Measurements from ENCODE around the gene CORT.
"Not testable (repeated sequence)": the region's sequence is repeated elsewhere in the genome, so short reads cannot be mapped to it uniquely, and the experiment has no call there.

Gene CORT

DNA sequence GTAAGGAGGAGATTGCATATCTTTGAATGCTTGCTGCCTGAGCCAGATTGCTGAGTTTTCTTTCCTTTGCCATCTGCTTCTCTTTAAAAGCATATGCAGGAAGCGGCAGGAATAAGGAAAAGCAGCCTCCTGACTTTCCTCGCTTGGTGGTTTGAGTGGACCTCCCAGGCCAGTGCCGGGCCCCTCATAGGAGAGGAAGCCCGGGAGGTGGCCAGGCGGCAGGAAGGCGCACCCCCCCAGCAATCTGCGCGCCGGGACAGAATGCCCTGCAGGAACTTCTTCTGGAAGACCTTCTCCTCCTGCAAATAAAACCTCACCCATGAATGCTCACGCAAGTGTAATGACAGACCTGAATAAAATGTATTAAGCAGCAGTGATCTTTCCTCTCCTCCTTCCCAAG, 1.5 kb downstream of the CORT start:
- no peak overlapping the region for H3K4me3 ChIP-seq (ENCODE audit: low read depth, low read length)
- TF ChIP-seq, protein P1, sequence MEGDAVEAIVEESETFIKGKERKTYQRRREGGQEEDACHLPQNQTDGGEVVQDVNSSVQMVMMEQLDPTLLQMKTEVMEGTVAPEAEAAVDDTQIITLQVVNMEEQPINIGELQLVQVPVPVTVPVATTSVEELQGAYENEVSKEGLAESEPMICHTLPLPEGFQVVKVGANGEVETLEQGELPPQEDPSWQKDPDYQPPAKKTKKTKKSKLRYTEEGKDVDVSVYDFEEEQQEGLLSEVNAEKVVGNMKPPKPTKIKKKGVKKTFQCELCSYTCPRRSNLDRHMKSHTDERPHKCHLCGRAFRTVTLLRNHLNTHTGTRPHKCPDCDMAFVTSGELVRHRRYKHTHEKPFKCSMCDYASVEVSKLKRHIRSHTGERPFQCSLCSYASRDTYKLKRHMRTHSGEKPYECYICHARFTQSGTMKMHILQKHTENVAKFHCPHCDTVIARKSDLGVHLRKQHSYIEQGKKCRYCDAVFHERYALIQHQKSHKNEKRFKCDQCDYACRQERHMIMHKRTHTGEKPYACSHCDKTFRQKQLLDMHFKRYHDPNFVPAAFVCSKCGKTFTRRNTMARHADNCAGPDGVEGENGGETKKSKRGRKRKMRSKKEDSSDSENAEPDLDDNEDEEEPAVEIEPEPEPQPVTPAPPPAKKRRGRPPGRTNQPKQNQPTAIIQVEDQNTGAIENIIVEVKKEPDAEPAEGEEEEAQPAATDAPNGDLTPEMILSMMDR (IDR thresholded peaks at IDR 0.05; ENCODE audit: borderline replicate concordance, insufficient read depth, low read depth, low read length), result no peak

- no peak overlapping the region for H3K4me3 ChIP-seq (ENCODE audit: low read depth, low read length)
- TF ChIP-seq, protein P1 (IDR thresholded peaks at IDR 0.05; ENCODE audit: borderline replicate concordance, insufficient read depth, low read depth, low read length), result no peak
These were observed 6.2 kb downstream of the CORT start for GRCh38 chr1:10456048-10456447.

DNA sequence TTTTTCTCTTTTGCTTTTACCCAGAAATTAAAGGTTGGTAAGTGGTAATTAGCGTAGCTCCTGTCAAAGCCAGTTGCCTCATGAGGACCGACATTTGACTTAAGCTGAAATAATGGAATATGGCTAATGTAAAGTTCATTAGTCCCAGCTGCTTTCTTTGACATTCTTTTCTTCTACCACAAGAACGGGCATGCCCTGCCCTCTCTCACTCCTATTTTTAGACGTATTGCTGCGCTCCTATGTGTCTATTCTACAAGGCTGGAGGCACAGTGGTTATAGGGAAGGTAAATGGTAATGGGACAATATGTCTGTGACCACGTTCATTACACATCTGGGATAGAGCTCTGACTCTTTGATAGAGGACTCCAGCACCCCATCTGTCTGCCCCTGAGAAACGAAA, 6.8 kb downstream of the CORT start:
- H3K4me3 ChIP-seq (ENCODE audit: low read depth, low read length), result no peak overlapping the region
- TF ChIP-seq, protein P1 (IDR thresholded peaks at IDR 0.05; ENCODE audit: borderline replicate concordance, insufficient read depth, low read depth, low read length), result no peak

DNA sequence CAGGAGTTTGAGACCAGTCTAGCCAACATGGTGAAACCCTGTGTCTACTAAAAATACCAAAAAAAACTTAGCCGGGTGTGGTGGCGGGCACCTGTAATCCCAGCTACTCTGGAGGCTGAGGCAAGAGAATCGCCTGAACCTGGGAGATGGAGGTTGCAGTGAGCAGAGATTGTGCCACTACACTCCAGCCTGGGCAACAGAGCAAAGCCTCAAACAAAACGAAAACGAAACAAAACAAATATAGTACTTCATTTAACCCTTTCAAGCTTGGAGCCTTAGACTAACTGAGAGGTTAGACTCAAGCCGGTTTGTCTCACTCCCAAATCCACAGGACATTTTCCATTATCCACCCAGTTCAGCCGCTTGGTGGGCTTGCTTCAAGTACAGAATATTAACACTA, 7.6 kb downstream of the CORT start:
- H3K4me3 ChIP-seq (ENCODE audit: low read depth, low read length), result not testable (repeated sequence)

DNA sequence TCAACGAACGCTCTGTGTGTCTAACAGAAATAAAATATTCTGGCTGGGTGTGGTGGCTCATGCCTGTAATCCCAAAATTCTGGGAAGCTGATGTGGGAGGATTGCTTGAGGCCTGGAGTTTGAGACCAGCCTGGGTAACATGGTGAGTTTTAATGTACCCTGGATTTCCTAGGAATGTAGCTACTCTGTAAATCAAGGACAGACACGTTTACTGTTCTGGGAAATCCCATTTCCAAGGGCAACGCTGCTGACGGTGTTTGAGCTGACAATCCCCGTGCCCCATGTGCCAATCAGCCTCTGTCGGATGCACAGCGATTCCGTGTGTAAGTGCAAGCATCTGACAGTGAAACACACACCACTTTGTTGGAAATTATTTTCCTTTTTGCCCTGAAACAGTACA, 8.0 kb downstream of the CORT start:
- no peak overlapping the region for H3K4me3 ChIP-seq (ENCODE audit: low read depth, low read length)
- TF ChIP-seq, protein P1 (IDR thresholded peaks at IDR 0.05; ENCODE audit: borderline replicate concordance, insufficient read depth, low read depth, low read length), result no peak

- TF ChIP-seq, protein P1 (IDR thresholded peaks at IDR 0.05; ENCODE audit: borderline replicate concordance, insufficient read depth, low read depth, low read length), result no peak
- H3K4me3 ChIP-seq (ENCODE audit: low read depth, low read length), result no peak overlapping the region
These were observed 9.4 kb downstream of the CORT start for GRCh38 chr1:10459184-10459583.

- H3K4me3 ChIP-seq (ENCODE audit: low read depth, low read length), result no peak overlapping the region
- TF ChIP-seq, protein P1 (IDR thresholded peaks at IDR 0.05; ENCODE audit: borderline replicate concordance, insufficient read depth, low read depth, low read length), result no peak
These were observed 17.2 kb downstream of the CORT start for GRCh38 chr1:10467078-10467477.

- TF ChIP-seq, protein P1 (IDR thresholded peaks at IDR 0.05; ENCODE audit: borderline replicate concordance, insufficient read depth, low read depth, low read length), result no peak
- H3K4me3 ChIP-seq (ENCODE audit: low read depth, low read length), result no peak overlapping the region
These were observed 20.2 kb downstream of the CORT start for GRCh38 chr1:10470043-10470442.
